Umbilical cord (tissue), 2 donors: ENCODE data around the gene MARCHF2. TPM values are rescaled to one million over a fixed set of nuclear protein-coding genes. Genes with fewer than 3 reads are reported as not detected.

Source experiments
- DNase-seq: peaks from one replicate; pipeline ENCODE4 v3.0.0-alpha.2; 2015; ENCODE audit warnings: low spot score
- total RNA-seq: library from RNA; depleted of rRNA; stranded (reverse); fragments of >200 nt; gene quantifications from one replicate; pipeline ENCODE4 v1.2.3, GENCODE V29; 2014; ENCODE audit warnings: low replicate concordance; ENCODE audit not compliant: insufficient read depth

The MARCHF2 gene
- total RNA-seq, 1 donor from 2014 or later = 77.0 TPM

DNA sequence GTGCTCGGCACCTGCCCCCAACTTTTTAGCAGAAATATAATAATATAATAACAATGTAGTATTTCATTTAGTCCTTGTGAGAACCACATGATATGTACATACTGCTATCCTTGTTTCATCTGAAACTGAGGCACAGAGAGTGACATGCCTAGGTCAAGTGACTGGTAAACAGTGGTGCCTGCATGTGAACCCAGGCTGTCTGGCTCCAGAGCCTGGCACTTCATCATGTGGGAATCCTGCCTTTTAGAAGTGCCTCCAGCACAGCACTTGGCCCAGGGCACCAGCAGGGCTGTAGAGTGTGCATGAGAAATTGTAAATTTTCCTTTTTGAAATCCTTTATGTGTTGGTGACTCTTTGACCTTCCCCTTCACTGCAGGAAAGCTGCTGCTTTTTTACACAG, 61.9 kb downstream of the MARCHF2 start:
- DNase-seq = no peak

GRCh38 chr19:8476524-8476923, 63.4 kb downstream of the MARCHF2 start:
- no peak for DNase-seq

- no peak for DNase-seq
These were observed 64.8 kb downstream of the MARCHF2 start for GRCh38 chr19:8477889-8478288.

DNA sequence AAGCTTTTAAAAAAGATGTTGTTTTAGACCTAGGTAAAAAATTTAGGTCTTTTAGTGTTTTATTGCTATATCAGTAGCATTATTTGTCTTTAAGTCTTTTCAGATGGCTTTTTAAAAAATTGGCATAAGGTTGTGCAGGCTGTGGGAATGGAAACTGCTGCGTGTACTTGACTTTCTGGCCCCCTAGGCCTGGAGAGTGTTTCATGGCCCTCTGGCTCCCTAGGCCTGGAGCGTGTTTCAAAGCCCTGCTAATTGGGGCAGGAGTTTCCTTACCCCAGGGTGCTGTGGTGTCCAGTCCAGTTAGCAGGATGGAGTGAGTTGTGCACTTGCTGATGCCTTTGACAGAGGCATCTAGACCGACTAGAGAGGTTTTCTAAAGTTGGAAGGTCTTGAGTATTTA, 65.5 kb downstream of the MARCHF2 start:
- DNase-seq = no peak

- no peak for DNase-seq
These were observed 68.1 kb downstream of the MARCHF2 start for GRCh38 chr19:8481201-8481600.

DNA sequence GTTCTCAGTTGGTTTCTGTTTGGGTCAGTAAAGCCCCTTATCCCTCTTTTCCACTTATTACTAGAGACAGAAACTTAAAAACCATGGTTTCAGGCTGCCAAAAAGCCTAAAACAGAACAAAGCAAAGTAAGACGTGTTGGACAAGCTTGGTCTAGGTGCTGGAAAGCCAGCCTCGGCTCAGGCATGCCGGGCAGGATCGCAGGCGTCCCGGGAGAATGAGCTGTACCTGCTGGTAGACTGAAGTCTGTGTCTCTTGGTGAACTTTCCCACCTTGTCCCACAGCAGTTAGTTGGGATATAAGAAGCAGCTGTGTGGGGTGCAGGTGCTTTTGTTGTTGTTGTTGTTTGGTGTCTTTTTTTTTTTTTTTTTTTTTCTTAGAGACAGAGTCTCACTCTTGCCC, 68.5 kb downstream of the MARCHF2 start:
- DNase-seq = no peak

- peak; percentile 50 for DNase-seq
These were observed 69.6 kb downstream of the MARCHF2 start for GRCh38 chr19:8482696-8483095.

DNA sequence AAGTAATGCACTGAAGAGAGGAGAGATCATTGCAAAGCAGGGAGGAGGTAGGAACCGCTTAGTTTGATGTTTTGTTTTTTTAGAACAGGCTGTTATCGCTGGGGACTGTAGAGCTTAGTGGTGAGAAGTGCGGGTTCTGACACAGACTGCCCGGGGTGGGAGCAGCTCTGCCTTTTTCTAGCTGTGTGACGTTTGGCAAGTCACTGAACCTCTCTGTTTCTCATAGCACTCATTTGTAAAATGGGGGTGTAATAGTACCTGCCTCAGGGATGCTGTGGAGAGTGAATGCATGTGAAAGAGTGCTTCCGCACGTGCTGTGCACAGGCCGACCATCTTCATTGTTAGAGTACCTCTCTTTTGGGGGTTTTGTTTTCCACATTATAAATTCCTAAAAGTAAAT, 70.1 kb downstream of the MARCHF2 start:
- no peak for DNase-seq

GRCh38 chr19:8484331-8484894, 71.3 kb downstream of the MARCHF2 start:
- DNase-seq = peak; percentile 39

DNA sequence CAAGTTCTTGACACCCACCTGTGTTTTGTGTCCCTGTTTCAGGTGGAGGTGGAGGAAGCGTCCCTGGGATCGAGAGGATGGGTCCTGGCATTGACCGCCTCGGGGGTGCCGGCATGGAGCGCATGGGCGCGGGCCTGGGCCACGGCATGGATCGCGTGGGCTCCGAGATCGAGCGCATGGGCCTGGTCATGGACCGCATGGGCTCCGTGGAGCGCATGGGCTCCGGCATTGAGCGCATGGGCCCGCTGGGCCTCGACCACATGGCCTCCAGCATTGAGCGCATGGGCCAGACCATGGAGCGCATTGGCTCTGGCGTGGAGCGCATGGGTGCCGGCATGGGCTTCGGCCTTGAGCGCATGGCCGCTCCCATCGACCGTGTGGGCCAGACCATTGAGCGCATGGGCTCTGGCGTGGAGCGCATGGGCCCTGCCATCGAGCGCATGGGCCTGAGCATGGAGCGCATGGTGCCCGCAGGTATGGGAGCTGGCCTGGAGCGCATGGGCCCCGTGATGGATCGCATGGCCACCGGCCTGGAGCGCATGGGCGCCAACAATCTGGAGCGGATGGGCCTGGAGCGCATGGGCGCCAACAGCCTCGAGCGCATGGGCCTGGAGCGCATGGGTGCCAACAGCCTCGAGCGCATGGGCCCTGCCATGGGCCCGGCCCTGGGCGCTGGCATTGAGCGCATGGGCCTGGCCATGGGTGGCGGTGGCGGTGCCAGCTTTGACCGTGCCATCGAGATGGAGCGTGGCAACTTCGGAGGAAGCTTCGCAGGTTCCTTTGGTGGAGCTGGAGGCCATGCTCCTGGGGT, 72.7 kb downstream of the MARCHF2 start:
- DNase-seq = no peak

DNA sequence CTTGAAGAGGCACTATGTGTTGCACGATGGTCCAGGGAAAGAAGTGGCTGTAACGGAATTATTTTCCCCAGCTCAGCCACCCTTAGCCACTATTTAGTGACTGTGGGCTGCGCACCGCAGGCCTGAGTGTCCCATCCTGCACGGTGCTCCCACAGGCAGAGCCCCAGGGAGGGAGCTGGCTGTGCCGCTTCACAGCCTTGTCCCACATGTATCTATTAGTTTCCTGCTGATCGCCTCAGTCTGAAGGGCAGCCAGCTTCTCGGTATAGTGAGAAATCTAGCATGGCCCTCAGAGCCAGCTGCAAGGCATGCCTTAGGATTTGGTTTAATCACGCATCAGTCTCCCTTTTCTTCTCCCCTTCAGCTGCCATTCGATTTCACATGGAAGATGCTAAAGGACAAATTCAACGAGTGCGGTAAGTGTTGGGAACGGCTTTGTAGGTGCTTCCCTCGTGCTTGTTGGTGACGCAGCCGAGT, 73.6 kb downstream of the MARCHF2 start:
- no peak for DNase-seq

DNA sequence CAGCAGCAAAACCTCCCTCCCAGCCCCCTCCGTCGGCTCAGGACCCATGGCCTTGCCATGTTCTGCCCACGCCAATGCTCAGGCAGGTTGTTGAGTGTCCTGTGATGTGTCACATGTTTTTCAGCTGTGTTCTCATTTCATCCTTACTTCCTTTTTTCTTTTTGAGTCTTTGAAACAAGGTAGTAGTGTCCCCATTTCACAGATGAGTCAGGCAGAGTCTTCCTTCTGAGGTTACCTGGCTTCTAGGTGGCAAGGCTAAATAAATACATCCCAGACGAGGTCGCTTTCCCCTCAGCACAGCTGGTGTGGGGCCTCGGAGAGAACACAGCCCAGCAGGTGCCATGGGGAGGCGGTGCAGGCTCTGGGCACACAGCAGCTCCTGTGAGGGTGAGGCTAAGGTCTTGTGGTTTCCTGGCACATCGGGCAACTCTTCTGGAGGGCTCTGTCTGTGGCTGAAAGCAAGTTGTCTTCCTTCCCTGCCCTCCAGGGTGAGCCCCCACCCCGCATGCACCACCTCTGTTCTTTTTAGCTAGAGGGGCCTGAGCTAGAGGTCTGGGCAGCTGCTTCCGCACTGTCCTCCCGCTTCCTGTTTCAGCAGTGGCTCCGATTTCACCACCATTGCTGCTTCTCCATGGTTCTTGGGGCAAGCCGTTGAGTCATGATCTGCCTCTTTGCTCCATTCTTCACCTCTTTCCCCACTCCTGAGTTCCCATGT, 74.2 kb downstream of the MARCHF2 start:
- no peak for DNase-seq

- no peak for DNase-seq
These were observed 75.3 kb downstream of the MARCHF2 start for GRCh38 chr19:8488365-8488764.

Other genes starting within 250 kb of the MARCHF2 start
- gene CERS4, start 203.9 kb upstream of the MARCHF2 start, total RNA-seq = 17.8 TPM
- 4.1 TPM for gene CD320, start 104.9 kb upstream of the MARCHF2 start, total RNA-seq
- gene NDUFA7, start 91.9 kb upstream of the MARCHF2 start, total RNA-seq = not detected
- 424 TPM for gene RPS28, start 91.8 kb upstream of the MARCHF2 start, total RNA-seq
- 3.9 TPM for gene KANK3, start 70.0 kb upstream of the MARCHF2 start, total RNA-seq
- gene ANGPTL4, start 49.1 kb upstream of the MARCHF2 start, total RNA-seq = 5.3 TPM
- 42.6 TPM for gene RAB11B, start 22.9 kb upstream of the MARCHF2 start, total RNA-seq
- 109 TPM for gene HNRNPM, start 31.7 kb downstream of the MARCHF2 start, total RNA-seq
- gene PRAM1, start 89.3 kb downstream of the MARCHF2 start, total RNA-seq = 0.72 TPM
- gene ZNF414, start 100.9 kb downstream of the MARCHF2 start, total RNA-seq = 6.3 TPM
- 20.2 TPM for gene MYO1F, start 164.1 kb downstream of the MARCHF2 start, total RNA-seq
- 64.8 TPM for gene ADAMTS10, start 197.4 kb downstream of the MARCHF2 start, total RNA-seq
- gene NFILZ, start 217.3 kb downstream of the MARCHF2 start, total RNA-seq = not detected